SIG-M5 treated with dmso at 0.1 percent for 504 hours (cell line): Measurements from ENCODE around the gene NOXO1.
"Not testable (repeated sequence)": the region's sequence is repeated elsewhere in the genome, so short reads cannot be mapped to it uniquely, and the experiment has no call there.

Experiments
- DNase-seq: peaks from one replicate; lab custom pipeline; 2025; ENCODE audit not compliant: unreplicated experiment; lab: John Stamatoyannopoulos, UW

NOXO1 gene

DNA sequence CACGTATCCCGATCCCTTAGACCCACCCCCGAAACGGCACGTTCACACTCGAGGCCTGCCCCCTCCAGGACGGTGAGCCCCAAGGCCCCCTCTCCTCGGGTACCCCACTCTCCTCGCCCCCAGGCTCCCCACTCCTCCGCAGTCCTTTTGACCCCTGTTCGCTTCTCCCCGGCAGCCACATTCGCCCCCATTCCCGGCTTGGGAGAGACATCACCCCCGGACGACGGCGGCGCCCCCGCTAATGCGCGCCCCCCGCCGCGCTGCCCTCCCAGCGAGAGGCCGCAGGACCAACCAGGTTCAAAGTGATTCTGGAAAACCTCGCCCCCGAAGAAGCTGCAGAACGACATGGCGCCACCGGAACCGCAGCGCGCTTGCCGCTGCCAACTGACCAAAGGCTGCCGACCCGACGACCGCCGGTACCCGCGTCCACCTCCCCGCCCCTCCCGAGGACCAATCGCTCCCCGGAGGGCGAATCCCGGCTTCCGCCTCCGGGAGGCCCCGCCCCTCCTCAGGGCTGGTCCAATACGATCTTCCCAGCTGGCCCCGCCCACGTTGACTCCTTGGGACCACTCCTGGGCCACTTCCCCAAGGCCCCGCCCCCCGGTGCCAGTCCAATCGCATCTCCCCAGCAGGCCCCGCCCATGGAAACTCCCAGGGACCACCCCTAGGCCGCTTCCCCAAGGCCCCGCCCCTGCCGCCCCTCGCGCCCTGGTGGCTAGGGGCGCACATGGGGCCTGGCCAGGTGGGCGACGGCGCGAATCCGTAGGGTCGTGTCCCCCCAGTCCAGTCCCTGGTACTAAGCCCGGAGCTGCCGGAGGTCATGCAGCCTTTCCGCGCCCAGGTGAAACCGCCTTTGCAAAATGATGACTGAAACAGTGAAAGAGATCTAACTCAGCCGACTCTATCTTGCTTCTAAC lies 38.2 kb downstream of the NOXO1 start, which contains the start of gene MSRB1:
Gene MSRB1 (minus strand): TSS at position 390 of the 917 bp plus-strand sequence. CDS start 43 bp downstream, at position 347.
- peak; percentile 97 for DNase-seq

DNA sequence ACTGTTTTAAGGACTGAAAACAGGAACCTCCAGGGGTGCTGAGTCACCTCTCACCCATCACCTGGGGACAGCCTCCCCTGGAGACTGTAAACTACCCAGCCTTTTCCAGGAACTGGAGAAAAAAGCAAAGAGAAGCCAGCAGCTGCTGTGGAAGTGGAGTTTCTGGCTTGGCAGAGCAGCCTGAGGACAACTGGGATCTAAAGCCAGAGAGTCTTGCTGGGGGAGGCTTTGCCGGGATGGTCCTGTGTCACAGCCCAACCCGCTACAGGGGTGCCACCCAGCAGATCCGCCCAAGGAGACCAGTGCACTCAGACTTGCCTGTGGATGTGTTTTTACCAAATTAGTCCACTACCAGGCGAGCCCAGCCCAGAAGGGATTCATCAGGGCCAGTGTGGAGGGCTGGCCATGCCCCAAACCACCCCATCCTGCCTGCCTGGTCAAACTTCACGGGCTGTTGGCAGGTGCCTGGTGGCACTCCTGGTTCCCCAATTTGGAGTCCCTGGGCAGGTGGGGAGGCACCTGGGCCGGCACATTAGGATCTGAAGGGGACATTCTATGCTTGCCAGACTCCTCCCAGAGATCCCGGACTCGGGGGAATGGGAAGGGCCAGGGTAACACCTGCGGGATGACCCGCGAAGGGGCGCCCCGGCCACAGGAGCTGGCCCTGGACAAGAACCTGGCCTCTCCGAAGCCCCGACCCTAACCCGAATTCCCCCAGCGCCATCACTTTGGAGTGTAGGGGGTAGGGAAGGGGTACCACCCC lies 39.0 kb downstream of the NOXO1 start:
- peak; percentile 83 for DNase-seq

DNA sequence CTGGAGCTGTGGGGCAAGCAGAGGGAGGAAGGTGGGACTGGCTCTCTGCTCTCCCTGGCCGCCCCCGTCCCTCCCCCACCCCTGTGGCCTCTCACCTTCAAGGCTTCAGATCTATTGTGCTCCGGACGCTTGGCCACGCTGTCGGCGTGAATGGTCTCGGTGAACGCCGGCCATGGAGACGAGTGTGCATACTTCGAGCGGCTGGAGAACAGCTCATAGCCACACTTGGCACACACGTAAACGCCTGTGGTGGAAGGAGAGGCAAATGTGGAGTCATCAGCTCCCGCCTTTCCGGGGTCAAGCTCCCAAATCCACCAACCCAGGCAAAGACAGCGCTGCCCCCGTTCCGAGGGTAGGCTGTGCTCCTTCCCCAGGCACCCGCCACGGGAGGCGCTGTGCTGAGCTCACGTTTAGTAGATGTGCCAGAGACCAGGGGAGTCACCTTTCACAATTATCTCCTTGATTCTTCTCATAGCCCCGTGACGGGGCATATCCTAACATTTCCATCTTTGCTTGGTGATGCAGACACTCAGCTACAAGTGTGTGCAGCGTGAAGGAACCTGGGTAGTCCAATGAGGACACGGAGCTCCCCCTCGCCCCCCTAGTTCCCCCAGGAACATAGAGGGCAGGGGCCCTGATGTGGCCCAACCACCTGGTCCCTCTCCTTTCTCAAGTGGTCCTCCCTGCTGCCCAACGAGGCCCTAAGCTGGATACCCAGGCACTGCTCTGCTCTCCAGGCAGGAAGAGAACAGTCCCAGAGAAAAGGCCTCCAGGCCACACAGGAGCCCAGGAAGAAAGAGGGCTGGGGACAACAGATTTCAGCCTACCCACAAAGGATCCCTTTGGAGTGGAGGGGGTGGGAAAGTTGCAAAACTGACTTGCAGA lies 39.9 kb downstream of the NOXO1 start:
- peak; percentile 18 for DNase-seq

DNA sequence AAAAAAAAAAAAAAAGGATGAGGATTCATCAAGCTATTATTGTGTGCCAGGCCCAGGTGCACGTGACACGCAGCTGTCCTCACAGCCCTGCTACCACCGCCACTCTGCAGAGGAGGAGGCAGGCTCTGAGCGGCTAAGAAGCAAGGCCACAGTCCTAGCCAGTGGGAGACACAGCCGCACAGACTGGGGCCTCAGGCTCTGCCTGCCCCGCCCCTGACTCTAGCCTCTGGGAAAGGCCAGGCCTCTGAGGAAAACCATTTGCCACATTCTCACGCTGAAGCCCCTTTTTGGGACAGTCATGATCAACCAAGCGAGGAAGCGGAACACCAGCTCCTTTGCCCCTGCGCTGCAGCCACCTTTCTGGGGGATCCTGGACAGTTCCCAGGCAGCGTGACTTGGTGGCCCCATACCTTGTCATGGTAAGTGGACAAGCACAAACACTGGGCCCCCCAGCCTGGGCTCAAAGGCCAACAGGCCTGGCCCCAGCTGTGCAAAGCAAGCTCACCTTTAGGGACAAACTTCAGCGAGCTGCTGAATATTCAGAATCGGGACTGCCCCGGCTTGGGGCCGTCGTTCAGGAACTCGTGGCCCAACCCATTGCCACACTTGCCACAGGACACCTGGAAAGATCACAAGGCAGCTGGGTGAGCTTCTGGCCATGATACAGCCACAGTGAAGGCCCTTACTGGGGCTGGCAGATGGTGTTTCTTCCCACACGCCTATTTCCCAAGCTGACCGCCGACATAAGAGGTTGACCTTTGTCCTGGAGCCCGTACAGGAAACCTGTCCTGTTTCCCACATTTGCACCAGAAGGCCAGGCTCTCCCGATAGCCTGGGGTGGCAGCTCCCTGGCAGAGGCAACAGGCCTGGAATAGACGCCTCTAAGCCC lies 40.8 kb downstream of the NOXO1 start:
- no peak for DNase-seq

DNA sequence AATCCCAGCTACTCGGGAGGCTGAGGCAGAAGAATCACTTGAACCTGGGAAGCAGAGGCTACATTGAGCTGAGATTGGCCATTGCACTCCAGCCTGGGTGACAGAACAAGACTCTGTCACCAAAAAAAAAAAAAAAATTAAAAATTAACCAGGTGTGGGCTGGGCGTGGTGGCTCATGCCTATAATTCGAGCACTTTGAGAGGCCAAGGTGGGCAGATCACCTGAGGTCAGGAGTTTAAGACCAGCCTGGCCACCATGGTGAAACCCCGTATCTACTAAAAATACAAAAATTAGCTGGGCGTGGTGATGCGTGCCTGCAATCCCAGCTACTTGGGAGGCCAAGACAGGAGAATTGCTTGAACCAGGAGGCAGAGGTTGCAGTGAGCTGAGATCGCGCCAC lies 41.4 kb downstream of the NOXO1 start:
- DNase-seq: not testable (repeated sequence)

DNA sequence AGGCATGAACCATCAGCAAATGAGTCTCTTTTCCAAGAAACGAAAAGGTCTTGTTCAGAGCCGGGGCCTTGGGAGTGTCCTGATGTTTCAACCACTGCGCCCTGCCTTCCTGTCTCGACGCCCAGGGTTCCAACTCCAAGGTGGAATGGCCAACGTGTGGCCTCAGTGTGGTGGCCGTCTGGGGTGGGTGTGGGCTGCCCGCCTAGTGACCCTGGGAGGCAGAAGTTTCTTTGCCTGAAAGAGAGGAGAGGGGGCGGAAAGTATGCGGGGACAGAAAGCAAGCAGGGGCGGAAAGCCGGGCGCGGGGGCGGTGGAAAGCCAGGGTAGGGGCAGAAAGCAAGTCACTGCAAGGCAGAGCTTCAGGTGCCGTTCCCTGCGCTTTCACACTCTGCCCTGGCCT lies 42.4 kb downstream of the NOXO1 start:
- DNase-seq: no peak

DNA sequence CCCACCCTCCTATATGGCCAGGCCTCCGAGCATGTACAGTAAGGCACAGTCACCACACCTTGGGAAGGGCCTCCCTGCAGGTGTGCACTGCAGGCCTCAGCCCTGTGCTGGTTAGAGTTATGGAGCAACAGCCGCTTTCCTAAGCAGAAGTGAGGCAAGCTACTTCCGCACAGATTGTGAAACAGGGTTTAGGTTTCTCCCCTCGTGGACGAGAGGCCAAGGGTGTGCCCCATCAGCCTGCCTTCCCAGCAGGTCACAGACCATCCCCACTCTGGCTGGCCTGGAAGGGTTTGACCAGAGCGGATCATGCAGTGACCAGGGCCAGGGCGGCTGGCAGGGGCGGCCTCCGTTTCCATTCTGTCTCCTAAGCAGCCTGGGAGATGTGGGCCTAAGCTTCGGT lies 43.0 kb downstream of the NOXO1 start:
- DNase-seq: peak; percentile 84

DNA sequence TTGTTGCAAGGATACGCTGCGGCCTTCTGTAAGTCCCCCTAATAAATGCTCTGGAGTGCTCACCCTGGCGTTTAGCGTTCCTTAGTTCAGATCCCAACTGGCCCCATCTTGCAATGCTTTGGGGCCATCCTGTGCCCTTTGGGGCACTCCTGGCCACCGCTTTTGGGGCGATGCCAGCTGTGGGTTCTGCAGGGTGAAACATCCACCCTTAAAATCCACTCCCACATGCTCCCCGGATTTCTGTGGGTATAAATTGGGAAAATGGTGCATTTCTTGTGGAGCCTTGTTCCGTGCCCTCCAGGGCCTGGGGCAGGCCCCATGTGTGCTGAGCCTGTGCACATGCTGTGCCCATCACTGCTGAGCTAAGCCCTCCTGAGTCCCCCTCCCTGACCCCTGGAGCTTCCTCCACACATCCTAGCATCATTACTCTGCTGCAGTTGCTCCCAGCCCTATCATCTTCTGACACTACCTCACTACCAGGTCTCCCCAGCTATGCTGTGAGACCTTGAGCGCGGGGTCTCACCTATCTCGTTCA lies 44.3 kb downstream of the NOXO1 start:
- DNase-seq: no peak

DNA sequence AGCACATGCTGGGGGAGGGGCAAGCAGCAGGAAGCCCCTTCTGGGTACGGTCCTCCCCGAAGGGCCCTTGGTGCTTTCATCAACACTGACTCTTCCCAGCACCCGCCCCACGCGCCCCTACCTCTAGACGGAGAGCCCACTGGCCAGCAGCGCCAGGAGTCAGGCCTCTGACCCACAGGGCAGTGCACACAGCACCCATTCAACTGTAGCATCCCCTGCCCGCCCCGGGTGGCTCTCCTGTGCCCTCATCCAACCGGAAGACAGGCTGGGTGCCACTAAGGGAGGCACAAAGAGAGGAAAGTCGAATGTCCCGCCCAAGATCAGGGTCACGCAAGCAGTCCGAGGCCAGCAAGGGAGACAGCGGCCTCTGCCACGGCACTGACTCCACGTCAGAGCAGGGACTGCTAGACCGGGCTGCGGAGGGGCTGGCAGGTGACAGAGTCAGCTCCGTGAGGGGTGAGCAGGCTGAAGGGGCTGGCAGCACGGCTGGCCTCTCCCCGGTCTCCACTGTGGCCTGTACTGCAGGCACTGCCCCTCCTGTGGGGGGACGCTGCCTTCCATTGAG lies 48.1 kb downstream of the NOXO1 start:
- DNase-seq: no peak

DNA sequence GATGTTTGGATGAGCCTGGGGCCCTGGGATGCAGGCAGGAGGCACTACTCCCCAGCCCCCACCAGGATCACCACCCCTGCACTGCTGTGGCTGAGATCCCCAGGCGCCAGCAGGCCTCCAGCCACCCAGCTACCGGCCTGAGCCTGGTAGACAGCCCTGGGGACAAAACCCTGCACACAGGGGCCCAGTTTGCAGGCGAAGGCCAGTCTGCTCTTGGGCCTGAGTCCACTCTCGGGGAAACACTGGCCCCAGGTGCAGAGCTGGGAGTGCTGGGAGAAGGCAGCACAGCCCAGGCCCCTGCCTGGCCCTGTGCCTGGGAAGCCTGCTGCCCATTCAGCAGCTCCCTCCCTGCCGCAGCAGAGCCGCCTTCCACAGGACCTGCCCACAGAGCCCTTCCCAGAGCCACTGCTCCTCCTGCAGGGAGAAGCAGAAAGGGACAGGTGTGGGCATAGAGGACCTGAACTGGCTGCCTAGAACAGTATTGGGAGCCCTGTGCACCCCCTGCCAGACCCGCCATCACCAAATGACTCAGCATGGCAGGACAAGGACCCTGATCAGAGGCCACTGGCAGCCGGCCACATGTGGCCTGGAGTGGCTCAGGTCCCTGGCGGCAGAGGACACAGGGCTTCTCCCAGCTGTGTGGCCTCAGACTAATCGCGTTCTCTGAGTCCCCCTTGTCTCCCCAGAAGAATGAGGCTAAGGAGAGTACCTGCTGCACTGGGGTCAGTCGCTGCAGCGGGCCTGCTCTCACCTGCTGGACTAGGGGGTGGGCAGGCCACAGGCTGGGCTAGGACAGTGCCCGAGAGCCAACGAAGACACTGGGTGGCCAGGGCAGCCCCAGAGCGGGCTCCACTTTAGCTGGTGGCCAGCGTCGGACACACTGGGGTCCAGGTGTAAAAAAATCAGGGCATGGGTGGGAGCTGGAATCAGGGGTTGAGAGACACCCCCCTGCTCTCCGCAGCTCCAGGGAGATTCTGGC lies 48.9 kb downstream of the NOXO1 start:
- no peak for DNase-seq

DNA sequence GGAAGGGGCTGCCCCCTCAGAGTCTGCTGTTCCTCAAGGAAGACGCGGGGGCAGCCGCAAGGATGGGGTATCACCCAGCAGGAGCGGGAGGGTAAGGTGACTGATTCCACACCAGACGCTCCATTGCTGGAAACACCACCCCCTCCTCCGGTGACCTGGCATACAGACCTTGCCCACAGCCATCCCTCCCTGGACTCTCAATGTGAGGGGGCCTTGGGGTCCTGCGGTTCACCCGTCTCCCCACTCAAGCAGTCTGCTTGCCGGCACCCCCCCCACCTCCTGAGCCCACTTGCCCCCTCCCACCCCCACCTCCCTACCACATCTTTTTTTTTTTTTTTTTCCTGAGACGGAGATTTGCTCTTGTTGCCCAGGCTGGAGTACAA lies 50.9 kb downstream of the NOXO1 start:
- no peak for DNase-seq

DNA sequence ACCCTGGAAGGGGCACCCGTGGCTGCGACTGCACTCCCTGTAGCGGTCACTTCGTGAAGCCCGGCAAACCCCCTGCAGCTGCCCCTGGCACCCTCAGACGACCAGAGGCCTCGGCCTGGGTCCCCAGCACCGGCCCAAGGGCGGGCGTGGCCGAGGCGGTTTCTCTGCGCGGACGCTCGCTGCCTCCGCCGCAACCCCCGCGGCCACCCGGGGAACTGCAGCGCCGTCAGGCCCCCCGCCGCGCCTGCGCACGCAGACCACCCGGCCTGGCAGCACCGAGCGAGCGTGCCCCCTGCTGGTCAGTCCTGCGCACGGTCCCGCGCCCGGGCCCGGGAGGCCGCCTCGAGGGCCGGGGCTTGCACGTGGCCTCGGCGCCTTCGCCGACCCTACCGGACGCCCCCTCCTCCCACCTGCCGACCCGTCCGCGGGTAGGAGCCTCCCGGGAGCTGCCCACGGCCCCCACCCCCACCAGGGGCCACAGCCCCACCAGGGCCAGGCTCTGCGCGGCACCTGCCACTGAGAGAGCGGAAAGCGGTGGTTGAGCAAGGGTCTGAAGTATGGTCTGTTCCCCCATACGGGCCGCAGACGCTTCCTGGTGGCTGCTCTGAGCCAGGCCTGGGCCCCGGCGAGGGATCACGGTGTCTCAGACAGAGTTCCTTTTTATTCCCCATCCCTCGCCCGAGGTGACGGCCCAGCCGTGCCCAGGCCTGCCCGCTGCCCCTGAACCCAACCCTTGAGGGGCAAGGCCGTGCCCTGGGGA lies 51.5 kb downstream of the NOXO1 start:
- peak; percentile 63 for DNase-seq

DNA sequence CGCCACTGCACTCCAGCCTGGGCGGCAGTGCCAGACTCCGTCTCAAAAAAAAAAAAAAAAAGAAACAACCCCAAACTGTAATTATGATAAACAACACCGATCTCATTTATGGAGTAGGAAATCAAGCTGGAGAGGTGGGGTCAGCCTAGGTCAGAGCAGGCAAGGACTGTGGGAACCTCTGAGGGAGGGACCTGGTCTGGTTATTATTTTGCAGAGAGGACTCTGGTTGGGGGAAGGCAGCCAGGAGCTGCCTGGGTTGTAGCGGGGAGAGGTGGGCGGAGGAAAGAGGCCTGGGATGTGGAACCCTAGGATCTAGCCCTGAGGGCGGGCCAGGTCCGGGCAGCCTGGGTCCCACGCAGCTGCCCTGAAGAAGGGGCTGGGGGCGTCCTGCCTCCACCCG lies 52.2 kb downstream of the NOXO1 start:
- no peak for DNase-seq
